SK-N-SH (cell line): ENCODE data around the gene FANCE. TPM values are rescaled to one million over a fixed set of nuclear protein-coding genes. Genes with fewer than 3 reads are reported as not detected.

Experiments used
- CTCF ChIA-PET: fragments of 300-600, 350-600 bp; formaldehyde crosslinking; extraction: SDS; loops from one replicate; lab custom pipeline; 2021; lab: Yijun Ruan, JAX
- POLR2A ChIA-PET: fragments of 350-600 bp; sonication (Branson Sonifier 250); formaldehyde crosslinking; extraction: SDS; loops from one replicate; lab custom pipeline; 2020; ENCODE audit warnings: antibody characterized with exemption, inconsistent platforms; lab: Yijun Ruan, JAX
- DNase-seq: peaks from one replicate; pipeline ENCODE4 v3.0.0; 2012
- H2AFZ ChIP-seq: fragments of 200-600 bp; sonication (generic); 2 replicates; pipeline ENCODE4 v1.8.1; 2016; ENCODE audit warnings: antibody characterized with exemption, mild to moderate bottlenecking, low read depth
- H3F3A ChIP-seq: fragments of 200-600 bp; sonication (generic); replicated peaks from 2 replicates; pipeline ENCODE3; 2016; ENCODE audit warnings: antibody characterized with exemption, mild to moderate bottlenecking; ENCODE audit not compliant: insufficient read depth
- H3K27ac ChIP-seq, 2 experiments: fragments of 200-500 bp in 1 of 2; fragments of 200-600 bp in 1 of 2; sonication (Bioruptor generic) in 1 of 2; sonication (generic), shearing (Covaris generic) in 1 of 2; 2 replicates each; pipeline versions ENCODE4 v1.5.1 to v1.6.1; 2014 to 2016; ENCODE audit warnings: low read depth in 2 of 2, inconsistent platforms in 1 of 2, low read length in 1 of 2, mild to moderate bottlenecking in 1 of 2, mixed read lengths in 1 of 2
- H3K27me3 ChIP-seq: fragments of 200-600 bp; sonication (generic), shearing (Covaris generic); 2 replicates; pipeline ENCODE4 v1.6.1; 2016; ENCODE audit warnings: mixed run types; ENCODE audit not compliant: insufficient read depth
- H3K36me3 ChIP-seq, 2 experiments: fragments of 200-500 bp in 1 of 2; fragments of 200-600 bp in 1 of 2; sonication (Bioruptor generic) in 1 of 2; sonication (generic) in 1 of 2; replicated peaks in 1 of 2; 2 replicates each; pipeline versions ENCODE3 to v1.5.1; 2014 to 2016; ENCODE audit warnings: low read length in 1 of 2, mild to moderate bottlenecking in 1 of 2; ENCODE audit not compliant: insufficient read depth in 2 of 2, control insufficient read depth in 1 of 2
- H3K4me1 ChIP-seq, 2 experiments: fragments of 200-500 bp in 1 of 2; fragments of 200-600 bp in 1 of 2; sonication (Bioruptor generic) in 1 of 2; sonication (generic), shearing (Covaris generic) in 1 of 2; 2 replicates each; pipeline versions ENCODE4 v1.5.1 to v1.6.1; 2014 to 2016; ENCODE audit warnings: low read depth in 1 of 2, low read length in 1 of 2, mixed run types in 1 of 2; ENCODE audit not compliant: insufficient read depth in 2 of 2, control insufficient read depth in 1 of 2
- H3K4me2 ChIP-seq: fragments of 200-600 bp; sonication (generic), shearing (Covaris generic); 2 replicates; pipeline ENCODE4 v1.6.1; 2017; ENCODE audit warnings: mixed run types
- H3K4me3 ChIP-seq, 2 experiments: fragments of 200-500 bp in 1 of 2; fragments of 200-600 bp in 1 of 2; sonication (Bioruptor generic) in 1 of 2; sonication (generic), shearing (Covaris generic) in 1 of 2; 2 replicates each; pipeline versions ENCODE4 v1.5.1 to v1.8.1; 2014 to 2016; ENCODE audit warnings: low read depth in 2 of 2, inconsistent platforms in 1 of 2, low read length in 1 of 2, mild to moderate bottlenecking in 1 of 2, mixed read lengths in 1 of 2, moderate library complexity in 1 of 2
- H3K79me2 ChIP-seq: fragments of 200-600 bp; sonication (generic); 2 replicates; pipeline ENCODE4 v1.8.1; 2017; ENCODE audit warnings: mild to moderate bottlenecking; ENCODE audit not compliant: insufficient read depth
- H3K9ac ChIP-seq: fragments of 200-600 bp; sonication (generic); 2 replicates; pipeline ENCODE4 v1.6.1; 2017; ENCODE audit warnings: mixed run types
- H3K9me2 ChIP-seq: fragments of 200-600 bp; sonication (generic); 2 replicates; pipeline ENCODE4 v1.6.1; 2017; ENCODE audit warnings: mixed run types
- H3K9me3 ChIP-seq: fragments of 200-600 bp; sonication (generic); 2 replicates; pipeline ENCODE4 v1.6.1; 2017; ENCODE audit warnings: mixed run types, mild to moderate bottlenecking, moderate library complexity
- H4K20me1 ChIP-seq: fragments of 200-600 bp; sonication (generic); 2 replicates; pipeline ENCODE4 v1.6.1; 2017; ENCODE audit warnings: mild to moderate bottlenecking, mixed run types; ENCODE audit not compliant: insufficient read depth
- CTCF ChIP-seq: fragments of 200-600 bp; sonication (generic); IDR thresholded peaks from 2 replicates; pipeline ENCODE4 v1.6.1; 2017; ENCODE audit warnings: antibody characterized with exemption, mild to moderate bottlenecking, moderate library complexity
- EP300 ChIP-seq, 2 experiments: IDR thresholded peaks; 2 replicates each; pipeline versions ENCODE4 v1.4.0 to v1.6.1; 2012; ENCODE audit warnings: borderline replicate concordance in 1 of 2, low read depth in 1 of 2, low read length in 1 of 2
- FOXM1 ChIP-seq: IDR thresholded peaks from 2 replicates; pipeline ENCODE4 v1.4.0; 2012; ENCODE audit warnings: low read depth, mild to moderate bottlenecking
- MXI1 ChIP-seq: IDR thresholded peaks from 2 replicates; pipeline ENCODE4 v1.6.1; 2012; ENCODE audit warnings: mild to moderate bottlenecking, low read depth, low read length, improper control_type of control experiment
- PBX3 ChIP-seq: IDR thresholded peaks from 2 replicates; pipeline ENCODE4; 2012
- POLR2AphosphoS5 ChIP-seq: IDR thresholded peaks from 2 replicates; pipeline ENCODE4 v1.6.1; 2012; ENCODE audit warnings: low read depth, low read length
- RFX5 ChIP-seq: IDR thresholded peaks from 2 replicates; pipeline ENCODE4 v1.6.1; 2012; ENCODE audit warnings: mild to moderate bottlenecking, improper control_type of control experiment, low read length
- TEAD4 ChIP-seq: IDR thresholded peaks from 2 replicates; pipeline ENCODE4 v1.4.0; 2012; ENCODE audit warnings: mild to moderate bottlenecking, borderline replicate concordance; ENCODE audit not compliant: insufficient read depth
- ZBTB33 ChIP-seq: IDR thresholded peaks from 2 replicates; pipeline ENCODE4 v1.4.0; 2012; ENCODE audit warnings: low read depth, borderline replicate concordance
- WGBS: methylation state at CpG from one replicate; pipeline ENCODE4 v1.1.6; 2017; ENCODE audit warnings: low lambda C conversion rate; 5-methylcytosine and 5-hydroxymethylcytosine counted together
- polyA plus RNA-seq, 3 experiments: library from polyadenylated mRNA; depleted of rRNA; stranded (reverse); fragments of >200 nt; gene quantifications; 2 replicates each; pipeline ENCODE4 v1.2.3, GENCODE V29; 2012

The FANCE gene
- polyA plus RNA-seq, 1 of the 3 experiments (the other 2 are of a cell fraction): 5.8 TPM

GRCh38 chr6:35412102-35412501 lies 40.0 kb upstream of the FANCE start:
- CTCF ChIA-PET: interaction anchor here (0.7 to 1.9 kb wide), 4 partner anchors 9 to 70 kb away, joined by 3 to 5 read pairs (median 3); partner anchors contain the start of gene PPARD
- Histone ChIP-seq H2AFZ (no peak overlapping the region), H3K36me3 (peaks cover 0 to 4% of the 10 kb centered on the region in 2 experiments), H4K20me1 (no peaks in the 10 kb centered on the region), H3K9me3 (no peaks in the 10 kb centered on the region), H3K27me3 (no peaks in the 10 kb centered on the region), H3K27ac (no peak overlapping the region), H3K79me2 (no peaks in the 10 kb centered on the region), H3K4me1 (peaks cover 0 to 15% of the 10 kb centered on the region in 2 experiments; a peak in 1 of 4 replicates), H3F3A (no peaks in the 10 kb centered on the region), H3K4me2 (no peak overlapping the region), H3K9me2 (no peaks in the 10 kb centered on the region), H3K4me3 (no peak overlapping the region), H3K9ac (no peak overlapping the region)
- 90% methylated on average over 8 of the region's 8 CpGs for WGBS
- TF ChIP-seq ZBTB33 (no peak), RFX5 (no peak), EP300 (IDR thresholded peaks at IDR 0.05; ENCODE audit: borderline replicate concordance in 1 of 2, low read depth in 1 of 2, low read length in 1 of 2) (no peak), PBX3 (no peak)
- no peak for DNase-seq
- POLR2A ChIA-PET: no interaction called here

- no peak overlapping the region for H3K27ac ChIP-seq
- 99% methylated on average over 6 of the region's 6 CpGs for WGBS
- H3K9me2 ChIP-seq: no peaks in the 10 kb centered on the region
- no peak overlapping the region for H3K4me2 ChIP-seq
- H3K9me3 ChIP-seq: no peaks in the 10 kb centered on the region
- no peaks in the 10 kb centered on the region for H3K79me2 ChIP-seq
- no peak overlapping the region for H3K9ac ChIP-seq
- H3K4me3 ChIP-seq: no peak overlapping the region
- no peak for DNase-seq
- TF ChIP-seq MXI1 (no peak), CTCF (no peak), TEAD4 (no peak), POLR2AphosphoS5 (no peak), FOXM1 (no peak), RFX5 (no peak)
- no peak overlapping the region for H2AFZ ChIP-seq
- H3F3A ChIP-seq: no peaks in the 10 kb centered on the region
- no peaks in the 10 kb centered on the region for H3K27me3 ChIP-seq
- CTCF ChIA-PET: interaction anchor here (1.9 to 2.4 kb wide), 2 partner anchors 22 to 70 kb away, joined by 11 to 13 read pairs; no protein-coding TSS in a partner anchor
- peaks cover 4% of the 10 kb centered on the region in 2 experiments for H3K36me3 ChIP-seq
- H4K20me1 ChIP-seq: no peaks in the 10 kb centered on the region
- H3K4me1 ChIP-seq: peaks cover 0 to 24% of the 10 kb centered on the region in 2 experiments; a peak in 1 of 4 replicates
- POLR2A ChIA-PET: no interaction called here
These were observed 38.2 kb upstream of the FANCE start for GRCh38 chr6:35413911-35414310.
